Stimulated activated CD4-positive, alpha-beta T cell treated with anti-CD3 and anti-CD28 coated beads, Interleukin-15, amount 100 ng/mL, for 24 hours (primary cell): ENCODE measurements around the gene BET1.
"Not testable (repeated sequence)": the region's sequence is repeated elsewhere in the genome, so short reads cannot be mapped to it uniquely, and the experiment has no call there.

Experiments used
- DNase-seq: peaks from one replicate; pipeline ENCODE4 v3.0.0-alpha.2; 2020

The BET1 gene

DNA sequence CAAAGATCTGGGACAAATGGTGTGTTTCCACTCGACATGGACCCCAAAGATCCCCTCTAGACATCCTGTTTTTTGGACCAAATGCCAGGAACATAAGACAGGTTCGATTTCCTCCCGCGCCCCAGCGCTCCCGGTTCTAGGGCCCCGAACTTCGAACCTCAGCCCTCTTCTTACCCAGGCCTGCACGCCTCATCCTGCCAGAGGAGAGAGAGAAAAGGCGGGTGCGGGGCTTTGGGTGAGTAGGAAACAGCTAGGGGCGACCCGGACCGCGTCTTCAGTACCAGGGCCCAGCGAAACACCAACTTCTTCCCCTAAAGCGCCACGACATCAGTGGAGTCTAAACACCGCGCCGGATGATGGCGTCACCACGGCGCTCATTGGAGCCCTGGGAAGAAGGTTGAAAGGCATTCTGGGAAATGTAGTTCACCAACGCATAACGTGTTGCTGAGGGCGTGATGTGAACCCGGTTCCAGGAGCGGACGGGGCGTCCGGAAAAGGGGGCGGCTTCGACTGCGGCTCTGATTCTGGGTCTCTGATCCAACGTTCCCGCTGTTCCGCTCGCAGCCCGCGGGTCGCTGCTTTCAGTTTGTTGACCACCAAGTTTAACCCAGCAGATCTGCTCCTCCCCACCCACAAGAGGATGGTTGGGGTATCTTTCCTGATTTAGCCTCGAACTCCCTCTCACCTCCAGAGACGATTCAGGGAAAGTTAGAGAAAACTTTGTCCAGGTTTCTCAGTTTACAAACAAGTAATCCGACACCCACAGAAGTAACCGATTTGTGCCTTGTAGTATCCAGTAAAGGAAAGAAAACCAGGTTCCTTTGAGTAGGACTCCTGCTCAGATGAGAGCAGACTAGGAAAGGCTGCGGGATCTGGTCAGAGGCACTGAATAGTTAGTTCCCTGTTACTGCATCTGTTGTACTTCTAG is at the start of gene BET1:
Gene BET1, minus strand, starts transcription at position 332 of the 928 bp plus-strand sequence. Its CDS starts 139 bp downstream, at position 193.
- DNase-seq = peak; percentile 93

- DNase-seq = no peak
These were observed 49.4 kb upstream of the BET1 start for GRCh38 chr7:94053532-94053931.

GRCh38 chr7:94052398-94053180 is 48.4 kb upstream of the BET1 start:
- DNase-seq = no peak

DNA sequence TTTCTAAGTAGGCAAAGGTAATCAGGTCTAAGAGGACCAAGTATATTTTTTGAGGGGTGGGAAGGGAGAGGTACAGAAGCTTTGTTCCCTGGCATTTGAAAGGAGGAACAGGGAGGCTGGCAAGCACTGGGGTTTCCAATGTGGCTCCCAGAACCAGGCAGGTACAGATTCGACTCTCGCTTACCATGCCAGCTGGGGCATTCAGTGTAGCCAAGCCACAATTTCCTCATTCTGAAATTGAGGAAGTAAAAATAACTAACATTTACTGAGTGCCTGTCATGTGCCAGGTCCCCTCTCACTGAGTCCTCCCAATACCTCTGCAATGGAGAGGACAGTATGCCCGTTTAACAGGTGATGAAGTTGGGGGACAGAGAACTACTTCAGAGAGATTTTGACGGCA is 45.9 kb upstream of the BET1 start:
- no peak for DNase-seq

DNA sequence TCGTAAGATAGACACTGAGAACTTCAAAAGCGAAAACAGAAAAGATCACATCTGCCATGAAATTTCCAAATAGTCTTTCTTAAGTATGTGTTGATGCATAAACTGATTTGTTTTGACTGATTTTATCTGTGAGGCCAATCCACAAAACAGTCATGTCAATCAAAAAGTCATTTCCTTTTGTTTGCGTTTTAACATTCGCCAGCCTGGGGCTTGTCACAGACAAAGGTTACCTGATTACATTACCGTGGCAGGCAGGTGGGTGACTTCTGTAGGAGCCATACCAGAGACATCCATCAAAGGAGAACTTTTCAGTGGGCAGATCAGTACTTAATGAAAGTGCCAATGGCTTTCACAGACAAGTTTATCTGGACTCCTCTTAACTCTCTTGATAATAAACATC is 45.5 kb upstream of the BET1 start:
- DNase-seq = no peak

DNA sequence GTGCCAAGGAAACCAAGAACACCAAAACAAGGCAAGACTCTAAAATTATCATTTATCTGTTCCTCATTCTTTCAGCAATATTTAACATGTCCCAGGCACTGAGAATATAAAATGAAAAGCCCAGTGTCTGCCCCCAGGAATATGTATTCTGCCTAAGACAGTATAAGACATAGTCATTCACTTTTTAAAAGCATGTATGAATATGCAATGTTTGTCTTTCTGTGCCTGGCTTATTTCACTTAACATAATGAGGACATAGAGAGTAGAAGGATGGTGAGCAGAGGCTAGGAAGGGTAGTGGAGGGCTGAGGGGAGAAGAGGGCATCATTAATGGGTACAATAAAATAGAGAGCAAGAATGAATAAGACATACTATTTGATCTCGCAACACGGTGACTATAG is 44.6 kb upstream of the BET1 start:
- DNase-seq = no peak

GRCh38 chr7:94047956-94048355 is 43.8 kb upstream of the BET1 start:
- no peak for DNase-seq

DNA sequence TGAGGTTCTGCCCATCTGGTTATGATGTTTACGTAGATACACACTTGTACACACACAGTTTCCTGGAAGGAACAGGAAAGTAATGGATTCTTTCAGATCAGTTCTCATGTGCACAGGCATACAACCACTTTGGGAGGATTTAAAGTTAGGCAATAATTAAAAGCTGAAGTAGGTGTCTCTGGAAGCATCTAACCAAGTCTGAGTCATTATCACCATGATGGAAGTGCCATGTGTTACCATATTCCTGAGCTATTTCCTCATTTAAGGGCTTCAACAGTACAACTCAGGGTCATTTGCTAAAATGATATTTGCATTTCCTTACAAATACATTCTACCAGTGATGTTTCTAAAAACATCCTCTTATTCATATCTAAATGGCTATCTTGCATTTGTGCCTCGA is 41.4 kb upstream of the BET1 start:
- DNase-seq = no peak

DNA sequence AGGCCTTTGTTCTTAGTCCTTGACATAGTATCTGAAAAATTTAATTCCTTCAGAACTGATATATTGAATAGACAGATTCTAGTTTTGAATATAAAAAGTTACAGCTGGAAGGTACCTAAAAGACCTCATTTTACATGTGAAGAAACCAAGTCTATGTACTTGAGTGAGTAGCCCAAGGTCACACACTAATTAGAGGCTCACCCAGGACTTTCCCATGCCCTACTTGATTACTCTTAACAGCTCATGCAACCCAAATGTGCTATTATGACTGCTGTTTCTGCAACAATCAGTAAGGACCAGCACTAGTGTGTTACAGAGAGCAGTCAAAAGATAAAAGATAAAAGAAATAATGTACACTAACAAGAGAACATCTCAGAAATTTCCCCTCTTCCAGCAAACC is 40.7 kb upstream of the BET1 start:
- DNase-seq = no peak

DNA sequence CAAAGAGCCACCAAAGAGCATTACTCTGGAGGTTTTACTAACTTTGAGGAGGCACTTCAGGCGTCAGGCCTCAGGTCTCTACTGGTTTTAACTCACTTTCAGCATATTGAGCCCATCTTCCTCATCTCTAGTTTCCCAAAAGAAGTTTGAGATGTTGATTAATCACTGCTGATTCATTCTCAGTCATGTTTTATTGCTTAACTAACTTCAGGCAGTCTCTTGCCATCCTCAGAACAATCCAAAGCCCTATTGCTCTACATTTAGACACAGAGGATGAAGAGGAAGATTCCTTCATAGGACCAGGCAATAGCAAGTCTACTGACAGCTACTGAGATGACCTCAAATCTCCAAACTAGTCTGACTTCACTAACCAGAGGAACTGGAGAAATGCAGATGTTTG is 39.1 kb upstream of the BET1 start:
- DNase-seq = no peak

DNA sequence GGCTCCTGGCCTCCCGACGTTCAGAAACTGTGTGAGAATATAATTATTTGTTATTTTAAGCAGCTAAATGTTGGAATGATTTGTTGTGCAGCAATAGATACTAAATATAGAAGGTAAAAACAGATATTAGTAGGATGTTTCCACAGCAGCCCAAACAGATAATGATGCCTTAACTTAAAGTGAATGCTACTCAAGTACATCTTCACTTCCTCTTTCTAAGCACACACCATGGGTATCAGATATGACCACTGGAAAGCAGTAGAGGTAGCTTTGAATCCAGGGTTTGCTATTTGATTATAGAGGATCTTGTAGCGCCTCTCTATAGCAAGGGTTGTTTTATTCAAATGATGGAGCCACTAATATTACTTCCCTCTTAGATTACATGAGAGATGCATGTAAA is 38.2 kb upstream of the BET1 start:
- DNase-seq = no peak

DNA sequence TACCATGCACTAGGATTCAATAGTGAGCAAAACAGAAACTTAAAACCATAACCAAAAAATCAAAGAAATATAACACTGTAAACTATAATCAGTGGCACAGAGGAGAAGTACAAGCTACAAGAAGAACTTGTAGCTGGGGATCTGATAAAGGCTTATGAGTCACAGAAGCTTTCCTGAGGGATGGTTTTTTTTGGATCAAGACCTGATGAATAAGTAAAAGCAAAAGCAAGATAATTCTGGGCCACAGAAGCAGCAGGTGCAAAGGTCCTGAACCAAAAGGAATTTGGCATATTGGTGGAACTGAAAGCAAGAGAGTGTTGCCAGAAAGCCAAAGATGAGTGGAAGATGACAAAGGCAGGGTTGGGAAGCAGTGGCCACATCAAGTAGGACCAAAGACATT is 37.4 kb upstream of the BET1 start:
- DNase-seq = no peak

DNA sequence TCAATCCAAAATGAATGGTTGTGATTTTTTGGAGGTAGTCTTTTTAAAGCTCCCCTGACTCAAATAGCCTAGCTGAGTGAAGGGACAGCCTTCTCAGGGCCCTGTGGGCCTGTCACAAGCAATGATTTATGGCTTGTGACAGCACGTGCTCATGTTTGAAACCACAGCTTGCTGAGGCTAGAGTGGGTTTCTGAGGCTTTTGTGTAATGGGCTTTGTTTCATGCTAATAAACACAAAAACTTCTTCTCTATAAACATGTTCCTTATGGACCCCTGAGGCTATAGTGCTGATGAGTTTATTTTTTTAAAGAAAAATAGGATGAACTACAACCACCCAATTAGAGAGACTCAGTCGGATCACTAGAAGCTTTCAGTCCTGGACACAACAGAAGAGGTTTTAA is 36.1 kb upstream of the BET1 start:
- no peak for DNase-seq

DNA sequence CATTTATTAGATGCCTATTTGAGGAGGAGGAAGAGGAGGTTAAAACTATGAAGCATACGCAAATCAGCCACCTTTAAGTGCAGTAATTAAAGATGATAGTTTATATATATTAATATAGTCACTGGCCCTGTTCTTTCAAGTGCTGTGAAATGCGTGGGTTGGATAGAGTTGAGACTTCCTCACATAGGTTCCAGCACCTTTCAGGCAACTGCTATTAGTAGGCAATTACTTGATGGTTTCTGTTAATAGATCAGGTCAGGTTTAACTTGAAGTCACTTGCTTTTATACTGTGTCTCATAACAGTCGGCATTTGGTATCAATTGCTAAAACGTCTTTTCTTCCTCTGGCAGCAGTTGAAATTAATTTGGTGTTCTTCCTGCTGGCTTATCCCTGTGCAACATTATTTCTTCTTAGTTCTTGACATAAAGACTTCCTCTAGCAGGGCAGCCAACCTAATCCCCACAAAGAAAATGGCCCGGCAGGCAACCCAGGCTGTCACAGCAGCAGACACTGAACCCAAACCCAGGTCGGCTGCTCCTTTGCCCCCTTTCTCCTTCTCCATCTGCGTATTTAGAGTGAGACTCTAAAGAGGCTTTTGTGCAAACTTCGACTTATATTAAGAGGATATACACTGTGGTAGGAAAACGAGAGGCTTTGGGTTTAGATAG is 35.3 kb upstream of the BET1 start:
- DNase-seq = no peak

DNA sequence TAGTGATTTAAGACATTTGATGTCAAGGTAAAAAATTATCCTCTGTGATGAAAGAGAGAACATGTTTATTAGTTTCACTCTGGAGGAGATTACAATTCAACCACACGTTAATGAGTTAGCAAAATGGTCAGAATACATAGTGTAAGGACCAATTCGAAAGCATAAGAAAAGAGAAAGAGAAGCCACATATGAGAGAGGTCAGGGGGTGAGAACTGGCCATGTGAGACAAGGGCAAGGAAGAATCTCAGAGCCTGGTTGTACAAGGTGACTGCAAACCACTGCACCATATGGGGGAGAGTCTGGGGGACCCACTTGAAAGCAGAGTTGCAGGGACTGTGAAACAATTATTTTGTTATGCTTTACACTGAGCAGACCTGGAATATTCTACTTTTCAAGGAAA is 27.7 kb upstream of the BET1 start:
- DNase-seq = no peak

DNA sequence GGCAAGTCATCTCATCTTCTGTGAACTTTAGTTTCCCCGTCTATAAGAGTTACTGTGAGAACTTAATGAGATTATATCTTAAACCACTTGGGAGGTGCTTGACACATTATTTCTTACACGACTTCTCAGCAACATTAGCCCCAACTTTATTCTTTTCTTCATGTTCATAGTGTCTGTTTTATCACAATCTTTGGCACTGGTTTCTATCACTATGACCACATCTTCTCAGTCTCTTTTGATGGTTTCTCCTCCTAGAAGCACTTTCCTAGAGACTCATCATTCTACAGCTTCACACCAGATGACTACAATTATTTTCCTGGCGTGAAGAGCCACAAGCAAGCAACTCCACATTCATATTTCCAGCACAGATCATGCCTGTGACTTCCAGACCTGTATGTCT is 26.5 kb upstream of the BET1 start:
- DNase-seq = no peak

- DNase-seq = no peak
These were observed 25.8 kb upstream of the BET1 start for GRCh38 chr7:94029976-94030375.

DNA sequence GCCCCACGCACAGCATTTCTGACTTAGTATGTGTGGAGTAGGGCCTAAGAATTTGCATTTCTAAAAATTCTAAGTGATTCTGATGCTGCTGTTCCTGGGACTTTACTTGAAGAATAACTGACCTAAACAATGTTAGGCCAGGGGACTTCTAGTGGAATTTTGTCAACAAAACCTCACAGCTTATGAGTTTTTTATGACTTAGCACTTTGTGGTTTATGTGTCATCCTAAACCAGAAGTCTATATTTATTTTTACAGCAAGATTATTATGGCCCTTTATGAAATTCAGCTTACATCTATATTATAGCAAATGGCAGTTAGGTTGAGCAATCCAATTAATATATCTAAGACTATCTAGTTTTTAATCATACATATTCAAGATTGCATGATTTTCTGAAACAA is 24.6 kb upstream of the BET1 start:
- no peak for DNase-seq

- DNase-seq = not testable (repeated sequence)
These were observed 22.5 kb upstream of the BET1 start for GRCh38 chr7:94026619-94027018.

GRCh38 chr7:94022550-94022949 is 18.4 kb upstream of the BET1 start:
- peak; percentile 13 for DNase-seq

- no peak for DNase-seq
These were observed 12.6 kb upstream of the BET1 start for GRCh38 chr7:94016786-94017185.

GRCh38 chr7:94015538-94015937 is 11.4 kb upstream of the BET1 start:
- DNase-seq = no peak

DNA sequence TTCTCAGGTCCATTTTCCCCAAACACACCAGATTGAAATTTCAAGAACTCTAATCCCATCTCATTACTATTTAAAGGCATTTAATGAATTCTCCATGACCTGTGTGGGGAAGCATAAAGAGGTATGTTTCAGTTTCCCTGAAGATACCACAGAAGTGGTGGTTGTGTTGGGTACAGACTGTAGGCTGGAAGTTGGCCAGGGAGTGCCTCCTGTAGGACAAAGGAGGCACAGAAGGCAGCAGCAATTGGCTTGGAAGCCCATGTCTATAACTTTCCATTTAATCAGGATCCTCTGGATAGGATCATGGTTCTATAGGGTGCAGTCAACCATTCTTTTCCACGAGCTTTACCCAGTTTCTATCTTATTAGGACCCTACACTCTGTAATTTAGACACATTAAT is 8.6 kb upstream of the BET1 start:
- no peak for DNase-seq
